Bone marrow (tissue), 2 donors: ENCODE data around the gene NUP98.
A peak's percentile ranks its signal among the peaks of the same experiment; 100 is the strongest.
"Not testable (repeated sequence)": the region's sequence is repeated elsewhere in the genome, so short reads cannot be mapped to it uniquely, and the experiment has no call there.

Experiments used
- DNase-seq, 2 donors: peaks; one replicate each; lab custom pipeline; 2025; lab: John Stamatoyannopoulos, UW

Gene NUP98

DNA sequence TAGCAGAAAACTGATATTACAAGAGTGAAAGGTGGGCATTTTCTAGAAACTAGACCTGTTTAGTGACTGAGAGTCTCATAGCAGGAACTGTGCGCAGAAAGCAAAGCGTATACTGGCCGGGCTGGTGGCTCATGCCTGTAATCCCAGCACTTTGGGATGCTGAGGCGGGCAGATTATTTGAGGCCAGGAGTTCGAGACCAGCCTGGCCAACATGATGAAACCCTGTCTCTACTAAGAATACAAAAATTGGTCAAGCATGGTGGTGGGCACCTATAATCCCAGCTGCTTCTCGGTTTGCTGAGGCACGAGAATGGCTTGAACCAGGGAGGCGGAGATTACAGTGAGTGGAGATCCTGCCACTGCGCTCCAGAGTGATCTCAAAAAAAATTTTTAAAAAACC, 1.8 kb upstream of the NUP98 start:
- DNase-seq = no peak

GRCh38 chr11:3796801-3797328, 489 bp downstream of the NUP98 start:
- no peak for DNase-seq

DNA sequence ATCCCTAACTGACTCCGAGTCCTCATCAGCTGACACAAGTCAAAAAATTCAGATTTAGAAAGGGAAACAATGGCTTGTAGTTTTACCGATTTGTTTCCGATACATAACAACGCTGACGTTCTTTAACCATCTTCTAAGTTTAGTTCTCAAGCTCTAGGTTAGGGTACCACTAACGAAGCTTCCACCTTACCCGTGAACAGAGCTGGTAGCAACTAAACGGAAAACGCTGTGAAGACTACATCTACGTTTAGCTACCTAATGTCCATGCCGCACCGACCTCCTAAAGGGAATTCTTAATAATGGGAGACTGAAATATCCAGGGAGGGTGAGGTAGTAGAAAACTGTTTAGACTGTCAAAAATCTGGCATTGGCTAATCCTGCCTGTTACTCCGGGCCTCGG, 1.0 kb downstream of the NUP98 start:
- no peak for DNase-seq

DNA sequence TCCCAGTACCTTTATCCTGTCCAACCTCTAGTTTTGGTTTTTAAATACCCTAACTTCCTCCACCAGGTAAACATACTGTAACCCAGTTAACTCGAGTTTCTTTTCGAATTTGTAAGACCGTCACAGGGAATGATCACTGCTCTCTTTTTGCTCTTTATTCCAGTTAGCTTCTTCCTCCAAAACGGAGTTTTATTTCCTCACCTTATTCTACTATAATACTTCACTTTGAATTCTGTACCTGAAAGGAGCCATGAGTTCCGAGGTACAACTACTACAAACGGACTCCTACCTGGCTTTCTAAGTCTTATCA, 1.4 kb downstream of the NUP98 start:
- DNase-seq = no peak

DNA sequence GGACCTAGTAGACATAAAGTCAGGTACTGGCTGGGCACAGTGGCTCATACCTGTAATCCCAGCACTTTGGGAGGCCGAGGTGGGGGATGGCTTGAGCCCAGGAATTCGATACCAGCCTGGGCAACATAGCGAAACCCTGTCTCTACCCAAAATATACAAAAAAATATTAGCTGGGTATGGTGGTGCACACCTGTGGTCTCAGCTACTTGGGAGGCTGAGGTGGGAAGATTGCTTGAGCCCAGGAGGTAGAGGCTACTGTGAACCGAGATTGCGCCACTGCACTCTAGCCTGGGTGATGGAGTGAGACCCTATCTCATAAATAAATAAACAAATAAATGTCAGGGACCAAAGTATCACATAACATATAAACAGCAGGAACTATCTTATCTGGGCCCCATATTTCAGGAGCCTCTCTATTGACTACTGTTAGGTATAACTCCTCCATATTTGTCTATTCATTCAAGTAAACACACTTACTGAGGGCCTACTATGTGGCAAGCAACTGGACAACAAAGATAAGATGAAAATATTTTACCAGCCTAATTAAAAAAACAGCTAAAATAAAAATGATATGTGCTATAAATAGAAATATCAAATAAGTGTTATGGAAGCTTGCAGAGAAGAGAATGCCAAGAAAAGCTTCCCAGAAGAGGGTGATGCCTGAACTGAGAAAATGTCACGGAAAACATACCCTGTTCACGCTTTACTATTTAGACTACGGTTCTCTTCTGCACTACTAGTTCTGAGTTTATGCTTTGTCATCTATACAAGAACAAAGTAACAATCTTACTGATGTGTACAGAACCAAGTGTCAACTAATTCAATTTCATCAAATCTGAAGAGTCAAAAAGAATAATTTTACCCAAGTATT, 2.0 kb downstream of the NUP98 start:
- no peak for DNase-seq

DNA sequence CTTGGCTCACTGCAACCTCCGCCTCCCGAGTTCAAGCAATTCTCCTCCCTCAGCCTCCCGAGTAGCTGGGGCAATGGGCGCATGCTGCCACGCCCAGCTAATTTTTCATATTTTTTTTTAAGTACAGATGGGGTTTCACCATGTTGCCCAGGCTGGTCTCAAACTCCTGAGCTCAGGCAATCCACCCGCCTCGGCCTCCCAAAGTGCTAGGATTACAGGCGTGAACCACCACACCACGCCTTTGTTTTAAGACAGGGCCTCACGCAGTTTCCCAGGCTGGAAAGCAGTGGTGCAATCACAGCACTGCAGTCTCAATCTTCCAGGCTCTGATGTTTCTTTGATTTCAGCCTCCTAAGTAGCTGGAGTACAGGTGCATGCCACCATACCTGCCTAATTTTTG, 3.0 kb downstream of the NUP98 start:
- DNase-seq = not testable (repeated sequence)

DNA sequence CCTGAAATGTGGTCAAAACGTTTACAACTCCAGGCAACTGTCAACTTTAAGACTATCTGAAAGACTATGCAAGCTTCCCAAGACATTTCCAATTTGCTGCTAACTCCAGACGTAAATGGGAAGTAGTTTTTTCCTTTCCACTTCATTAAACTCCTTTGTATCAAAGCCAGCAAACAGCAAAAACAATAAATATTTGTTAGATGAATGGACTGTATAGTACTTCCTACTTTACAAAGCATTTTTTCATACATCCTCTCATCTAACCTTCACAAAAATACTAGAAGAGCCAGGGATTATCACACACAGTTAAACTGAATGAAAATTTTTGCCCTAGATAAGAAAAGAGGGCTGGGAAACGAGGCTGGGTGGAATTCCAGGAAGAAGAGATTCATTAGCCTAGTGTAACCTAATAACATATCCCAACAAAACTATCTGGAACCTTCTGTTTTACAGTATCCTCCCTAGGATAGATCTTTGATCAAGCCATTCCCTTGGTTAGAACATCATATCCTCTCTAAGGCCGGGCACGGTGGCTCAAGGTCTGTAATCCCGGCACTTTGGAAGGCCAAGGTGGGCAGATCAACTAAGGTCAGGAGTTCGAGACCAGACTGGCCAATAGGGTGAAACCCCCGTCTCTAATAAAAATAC, 10.4 kb downstream of the NUP98 start:
- DNase-seq = no peak

DNA sequence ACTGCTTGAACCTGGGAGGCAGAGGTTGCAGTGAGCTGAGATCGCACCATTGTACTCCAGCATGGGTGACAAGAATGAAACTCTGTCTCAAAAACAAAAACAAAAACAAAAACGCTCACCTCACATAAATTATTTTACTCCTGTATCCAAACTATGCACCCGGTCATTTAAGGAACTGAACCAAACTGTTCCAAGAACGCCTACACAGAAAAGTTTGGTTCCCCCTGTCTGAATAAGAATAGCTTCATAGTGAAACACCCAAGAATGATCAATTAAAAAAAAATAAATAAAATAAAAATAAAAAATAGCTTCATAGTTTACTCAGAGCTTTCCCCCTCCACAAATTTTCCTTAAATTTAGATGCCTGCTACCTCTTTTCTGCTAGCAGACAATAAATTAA, 13.7 kb downstream of the NUP98 start:
- no peak for DNase-seq

DNA sequence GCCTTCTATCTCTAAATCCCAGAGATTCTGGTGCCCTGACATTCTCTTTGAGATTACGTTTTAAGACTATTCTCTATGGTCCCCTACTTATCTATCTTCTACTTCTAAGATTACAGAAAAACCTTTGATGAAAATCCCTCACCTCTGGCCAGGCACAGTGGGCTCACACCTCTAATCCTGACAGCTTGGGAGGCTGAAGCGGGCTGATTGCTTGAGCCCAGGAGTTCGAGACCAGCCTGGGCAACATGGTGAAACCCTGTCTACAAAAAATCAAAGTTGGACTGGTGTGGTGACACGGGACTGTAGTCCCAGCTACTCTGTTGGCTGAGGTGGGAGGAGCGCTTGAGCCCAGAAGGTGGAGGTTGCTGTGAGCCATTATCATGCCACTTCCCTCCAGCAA, 14.4 kb downstream of the NUP98 start:
- DNase-seq = no peak

DNA sequence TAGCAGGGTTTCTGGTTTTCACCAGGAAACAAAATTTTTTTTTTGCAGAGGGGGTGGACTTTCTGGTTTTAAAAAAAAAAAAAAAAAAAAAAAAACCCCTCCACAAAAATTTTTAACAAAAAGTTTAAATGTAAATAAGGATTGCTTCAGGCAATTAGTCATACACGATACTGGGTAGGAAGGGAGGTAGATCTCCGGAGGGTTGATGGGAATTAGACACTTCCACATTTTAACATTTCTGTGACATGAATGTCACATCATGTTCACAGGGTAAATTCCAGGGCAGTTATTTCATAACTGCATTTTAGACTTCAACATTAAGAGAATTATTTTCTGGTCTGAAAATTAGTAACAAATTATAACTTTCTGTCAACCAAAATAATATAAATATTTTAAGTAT, 15.9 kb downstream of the NUP98 start:
- peak in 1 of 2 donors; percentile 67 for DNase-seq

GRCh38 chr11:3775736-3776406, 21.5 kb downstream of the NUP98 start:
- no peak for DNase-seq

DNA sequence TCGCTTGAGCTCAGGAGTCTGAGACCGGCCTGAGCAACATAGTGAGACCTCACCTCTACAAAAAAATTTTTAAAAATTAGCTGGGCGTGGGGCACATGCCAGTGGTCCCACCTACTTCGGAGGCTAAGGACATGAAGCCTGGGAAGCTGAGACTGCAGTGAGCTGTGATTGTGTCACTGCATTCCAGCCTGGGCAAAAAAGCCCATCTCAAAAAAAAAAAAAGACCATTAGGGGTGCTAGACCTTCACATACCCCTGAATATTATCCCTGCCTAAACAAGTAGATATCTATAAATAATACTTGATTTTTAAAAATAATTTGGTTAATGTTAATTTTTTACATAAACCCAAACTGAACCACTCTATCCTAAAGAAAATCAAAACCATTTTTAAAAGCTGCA, 24.2 kb downstream of the NUP98 start:
- no peak for DNase-seq

GRCh38 chr11:3767536-3767935, 29.8 kb downstream of the NUP98 start:
- no peak for DNase-seq

DNA sequence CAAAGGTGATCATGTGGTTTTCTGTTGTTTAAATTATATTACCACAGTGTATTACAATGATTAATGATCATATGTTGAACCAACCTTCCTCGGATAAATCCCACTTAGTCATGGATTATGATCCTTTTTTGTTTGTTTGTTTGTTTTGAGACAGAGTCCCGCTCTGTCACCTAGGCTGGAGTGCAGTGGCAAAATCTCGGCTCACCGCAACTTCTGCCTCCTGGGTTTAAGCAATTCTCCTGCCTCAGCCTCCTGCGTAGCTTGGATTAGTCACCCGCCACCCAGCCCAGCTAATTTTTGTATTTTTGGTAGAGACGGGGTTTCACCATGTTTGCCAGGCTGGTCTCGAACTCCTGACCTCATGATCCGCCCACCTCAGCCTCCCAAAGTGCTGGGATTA, 30.5 kb downstream of the NUP98 start:
- DNase-seq = not testable (repeated sequence)

DNA sequence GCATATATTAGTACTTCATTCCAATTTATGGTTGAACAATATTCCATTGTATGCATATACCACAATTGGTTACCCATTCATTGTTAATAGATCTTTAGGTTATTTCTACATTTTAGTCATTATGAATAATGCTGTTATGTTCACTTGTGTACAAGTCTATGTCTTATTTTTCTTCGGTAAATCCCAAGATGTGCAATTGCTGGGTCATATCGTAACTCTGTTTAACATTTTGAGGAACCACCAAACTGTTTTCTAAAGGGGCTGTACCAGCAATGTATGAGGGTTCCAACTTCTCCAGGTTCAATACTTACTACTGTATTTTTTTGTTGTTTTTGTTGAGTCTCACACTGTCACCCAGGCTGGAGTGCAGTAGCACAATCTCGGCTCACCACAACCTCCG, 33.1 kb downstream of the NUP98 start:
- DNase-seq = no peak

- DNase-seq = no peak
Observed at GRCh38 chr11:3755151-3755550, 42.2 kb downstream of the NUP98 start.

GRCh38 chr11:3753110-3753509, 44.2 kb downstream of the NUP98 start:
- no peak for DNase-seq

DNA sequence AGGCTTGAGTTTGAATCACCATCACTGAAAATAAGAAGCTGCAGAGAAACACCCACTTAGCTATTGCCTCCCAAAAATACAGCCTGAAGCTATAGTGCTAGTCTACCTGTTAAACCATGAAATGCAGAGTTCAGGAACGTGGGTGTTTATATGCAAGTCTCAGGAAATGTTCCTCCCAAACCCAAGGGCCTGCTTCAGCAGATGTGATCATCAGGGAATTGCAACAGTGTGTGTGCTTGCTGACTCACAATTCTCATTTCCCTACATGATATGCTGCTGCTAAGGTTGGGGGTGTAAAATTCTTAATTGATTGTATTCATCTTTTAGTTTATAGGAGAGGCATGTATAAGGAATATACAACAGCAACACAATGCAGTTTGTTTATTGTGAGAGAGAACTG, 49.6 kb downstream of the NUP98 start:
- no peak for DNase-seq

DNA sequence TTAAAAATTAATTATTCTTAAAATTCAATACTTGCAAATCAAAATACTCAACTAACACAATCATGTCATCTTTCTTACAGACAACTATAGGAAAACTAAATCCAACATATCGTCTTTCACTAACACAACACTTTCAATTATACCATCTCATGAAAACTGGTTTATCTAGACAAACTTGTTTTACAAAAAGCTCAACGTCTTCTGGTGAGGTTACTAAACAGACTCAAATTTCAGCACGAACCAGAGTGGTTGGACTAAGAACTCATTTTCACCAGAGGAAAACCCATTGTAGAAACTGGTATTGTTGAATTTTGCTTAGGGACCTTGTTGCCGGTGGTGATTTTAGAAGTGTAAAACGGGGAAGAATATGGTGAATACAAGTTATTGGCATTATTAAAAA, 52.2 kb downstream of the NUP98 start:
- DNase-seq = no peak

DNA sequence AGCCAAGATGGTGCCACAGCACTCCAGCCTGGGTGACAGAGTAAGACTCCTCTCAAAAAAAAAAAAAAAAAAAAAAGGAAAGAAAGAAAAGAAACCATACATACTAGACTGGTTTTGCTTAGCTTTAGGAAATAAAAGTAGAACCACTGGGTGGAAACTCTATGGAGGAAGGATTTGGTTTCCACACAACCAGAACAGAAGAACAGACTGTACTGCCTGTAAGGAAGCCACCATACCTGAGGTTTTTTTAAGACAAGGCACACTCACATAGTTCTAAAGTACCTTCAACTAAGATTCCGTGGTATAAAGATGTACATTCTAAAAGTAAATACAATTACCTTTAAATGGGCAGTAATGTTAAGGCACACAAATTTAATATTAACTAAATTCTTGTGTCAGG, 58.6 kb downstream of the NUP98 start:
- DNase-seq = no peak

- DNase-seq = no peak
Observed at GRCh38 chr11:3738241-3738640, 59.1 kb downstream of the NUP98 start.

DNA sequence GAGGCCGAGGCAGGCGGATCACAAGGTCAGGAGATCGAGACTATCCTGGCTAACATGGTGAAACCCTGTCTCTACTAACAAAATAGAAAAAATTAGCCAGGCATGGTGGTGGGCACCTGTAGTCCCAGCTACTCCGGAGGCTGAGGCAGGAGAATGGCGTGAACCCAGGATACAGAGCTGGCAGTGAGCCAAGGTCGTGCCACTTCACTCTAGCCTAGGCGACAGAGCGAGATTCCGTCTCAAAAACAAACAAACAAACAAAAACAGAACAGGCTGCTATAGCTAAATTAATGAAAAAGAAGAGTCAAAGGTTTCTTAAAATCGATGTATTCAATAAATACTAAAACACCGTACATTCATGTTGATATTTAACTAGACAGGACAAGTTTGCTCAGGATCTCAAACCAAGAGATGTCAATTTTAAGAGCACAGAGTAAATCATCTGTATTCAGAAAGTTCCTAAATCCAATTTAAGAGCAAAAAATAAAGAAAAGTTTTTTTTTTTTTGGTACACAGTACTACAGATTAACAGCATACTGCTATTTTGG, 59.9 kb downstream of the NUP98 start:
- DNase-seq = no peak

DNA sequence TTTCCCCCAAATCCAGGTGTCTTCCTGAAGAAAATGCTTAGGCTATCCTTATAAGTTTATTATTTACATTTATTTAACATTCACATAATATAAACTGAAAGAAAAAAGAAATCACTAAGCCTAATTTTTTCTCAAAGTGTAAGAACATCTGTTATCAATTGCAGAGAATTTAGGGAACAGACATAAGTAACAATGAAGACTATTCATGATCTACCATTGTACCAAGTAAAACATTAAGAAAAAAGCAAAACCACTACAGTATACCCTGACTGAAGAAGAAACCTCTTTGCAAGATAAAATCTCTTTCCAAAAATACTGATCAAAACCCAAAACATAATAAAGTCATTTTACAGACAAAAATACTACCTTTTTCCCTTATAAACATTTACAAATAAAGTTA, 60.5 kb downstream of the NUP98 start:
- DNase-seq = no peak
